HG03196 (cell line): ENCODE results near the gene PHAX.
"Not testable (repeated sequence)": the region's sequence is repeated elsewhere in the genome, so short reads cannot be mapped to it uniquely, and the experiment has no call there.

Source experiments
- ATAC-seq: cut with Tn5 transposase; IDR thresholded peaks from one replicate; pipeline ENCODE4 v1.9.1; 2021; ENCODE audit not compliant: unreplicated experiment

Gene PHAX

DNA sequence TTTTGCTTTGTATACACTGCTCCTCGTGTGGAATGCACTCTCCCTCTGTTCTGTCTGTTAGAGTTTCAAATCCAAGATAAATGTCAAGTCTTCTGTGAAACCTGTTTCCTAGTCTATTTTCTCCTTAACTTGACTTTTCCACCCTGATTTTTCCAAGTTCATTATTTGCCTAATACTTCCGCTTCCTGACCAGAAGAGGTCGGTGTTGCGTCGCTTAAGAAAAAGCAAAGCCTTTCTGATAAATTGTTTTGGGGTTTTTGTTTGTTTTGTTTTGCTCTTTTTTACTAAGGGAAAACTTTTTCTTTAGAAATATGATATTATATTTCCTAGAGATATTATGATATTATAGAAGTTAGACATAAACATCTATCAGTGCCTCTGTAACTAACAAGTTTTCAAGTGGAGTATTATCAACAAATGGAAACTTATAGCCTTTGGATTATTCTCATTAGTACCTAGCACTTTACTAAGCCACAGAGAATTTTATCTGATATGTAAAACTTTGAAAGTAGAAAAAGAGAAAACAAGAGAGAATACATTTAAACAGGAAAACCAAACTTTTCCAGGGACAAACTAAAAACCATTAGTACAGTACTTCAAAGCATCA lies 55.8 kb downstream of the PHAX start:
- ATAC-seq, result no peak

DNA sequence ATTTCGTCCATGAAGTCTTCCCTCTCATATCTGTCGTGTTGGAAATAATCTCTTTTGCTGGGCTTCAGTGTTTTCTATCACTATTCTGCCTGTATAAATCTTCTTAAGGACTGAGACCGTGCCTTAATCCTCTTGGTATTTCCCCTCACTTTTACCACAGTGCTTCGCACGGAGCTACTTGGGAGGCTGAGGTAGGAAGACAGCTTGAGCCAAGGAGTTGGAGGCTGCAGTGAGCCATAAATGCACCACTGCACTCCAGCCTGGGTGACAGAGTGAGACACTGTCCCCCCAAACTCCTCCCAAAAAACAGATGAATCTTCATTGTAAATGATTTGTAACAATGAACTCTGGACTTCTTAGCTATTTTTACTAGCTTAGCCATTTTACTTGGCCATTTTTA lies 57.8 kb downstream of the PHAX start:
- no peak for ATAC-seq

GRCh38 chr5:126659805-126660482 lies 59.2 kb downstream of the PHAX start:
- ATAC-seq, result peak; percentile 58

GRCh38 chr5:126664586-126664985 lies 63.8 kb downstream of the PHAX start:
- ATAC-seq, result no peak

- ATAC-seq, result not testable (repeated sequence)
Observed at GRCh38 chr5:126670109-126670508, 69.4 kb downstream of the PHAX start.

- not testable (repeated sequence) for ATAC-seq
Observed at GRCh38 chr5:126671681-126672080, 70.9 kb downstream of the PHAX start.

GRCh38 chr5:126673477-126673876 lies 72.7 kb downstream of the PHAX start:
- no peak for ATAC-seq

GRCh38 chr5:126674145-126674544 lies 73.4 kb downstream of the PHAX start:
- ATAC-seq, result no peak

- ATAC-seq, result no peak
Observed at GRCh38 chr5:126675338-126675737, 74.6 kb downstream of the PHAX start.

DNA sequence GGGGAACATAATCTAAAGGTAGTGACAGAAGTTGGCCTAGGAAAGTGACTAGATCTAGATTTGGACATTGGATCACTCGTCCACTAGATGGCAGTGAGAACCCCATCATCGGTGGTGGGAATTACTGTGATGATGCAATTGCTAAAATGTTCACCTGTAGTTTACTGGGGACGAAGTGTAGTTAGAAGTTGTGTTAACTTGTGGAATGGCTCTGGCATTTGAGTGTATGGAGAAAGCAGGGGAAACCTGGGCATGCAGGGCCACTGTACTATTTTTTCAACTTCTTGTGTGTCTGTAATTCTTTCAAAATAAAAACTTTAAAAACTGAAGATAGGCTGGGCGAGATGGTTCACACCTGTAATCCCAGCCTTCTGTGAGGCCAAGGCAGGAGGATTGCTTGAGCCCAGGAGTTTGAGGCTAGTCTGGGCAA lies 75.5 kb downstream of the PHAX start:
- peak; percentile 46 for ATAC-seq
